HUES6 (cell line): ENCODE measurements around the gene HID1.

Source experiments
- H3K27ac ChIP-seq: 2 replicates; pipeline ENCODE4 v1.7.0; 2013; ENCODE audit warnings: low read depth, mild to moderate bottlenecking, low read length, inconsistent platforms
- H3K27me3 ChIP-seq: 2 replicates; pipeline ENCODE4 v1.6.1; 2013; ENCODE audit warnings: low read length; ENCODE audit not compliant: control insufficient read depth, insufficient read depth
- H3K36me3 ChIP-seq: 2 replicates; pipeline ENCODE4 v1.6.1; 2013; ENCODE audit warnings: low read length; ENCODE audit not compliant: control insufficient read depth, insufficient read depth
- H3K4me1 ChIP-seq: 2 replicates; pipeline ENCODE4 v1.6.1; 2013; ENCODE audit warnings: low read length; ENCODE audit not compliant: control insufficient read depth, insufficient read depth
- H3K4me3 ChIP-seq: 2 replicates; pipeline ENCODE4 v1.5.1; 2013; ENCODE audit warnings: low read depth, low read length
- H3K9ac ChIP-seq: one replicate; pipeline ENCODE4 v1.6.1; 2013; ENCODE audit warnings: mild to moderate bottlenecking, low read length
- H3K9me3 ChIP-seq: 2 replicates; pipeline ENCODE4 v1.6.1; 2013; ENCODE audit warnings: low read depth, low read length; ENCODE audit not compliant: control insufficient read depth, insufficient read depth

The HID1 gene

GRCh38 chr17:74928786-74929185, 43.8 kb downstream of the HID1 start:
- H3K4me3 ChIP-seq, result no peak overlapping the region
- no peak overlapping the region for H3K27ac ChIP-seq
- H3K27me3 ChIP-seq, result peaks cover 92% of the 10 kb centered on the region
- no peak overlapping the region for H3K9ac ChIP-seq
- no peaks in the 10 kb centered on the region for H3K36me3 ChIP-seq
- peaks cover 8% of the 10 kb centered on the region; the same call in 1 of the 2 replicates for H3K4me1 ChIP-seq
- H3K9me3 ChIP-seq, result no peaks in the 10 kb centered on the region

- H3K9me3 ChIP-seq, result no peaks in the 10 kb centered on the region
- H3K27me3 ChIP-seq, result peaks cover 94% of the 10 kb centered on the region
- H3K27ac ChIP-seq, result no peak overlapping the region
- H3K9ac ChIP-seq, result no peak overlapping the region
- no peaks in the 10 kb centered on the region for H3K36me3 ChIP-seq
- peaks cover 22% of the 10 kb centered on the region; the same call in 1 of the 2 replicates for H3K4me1 ChIP-seq
- no peak overlapping the region for H3K4me3 ChIP-seq
Measured at GRCh38 chr17:74925242-74925641, 47.3 kb downstream of the HID1 start.

GRCh38 chr17:74924250-74924948, 48.2 kb downstream of the HID1 start, which contains the start of gene OTOP2:
OTOP2 (plus strand) TSS chr17:74924273; CDS start chr17:74924633, 360 bp downstream.
- no peaks in the 10 kb centered on the region for H3K9me3 ChIP-seq
- peaks cover 90% of the 10 kb centered on the region for H3K27me3 ChIP-seq
- H3K4me3 ChIP-seq, result peak within 1 kb of the TSS; percentile 59
- H3K27ac ChIP-seq, result no peak within 1 kb of the TSS
- H3K4me1 ChIP-seq, result peaks cover 24% of the 10 kb centered on the region; the same call in 1 of the 2 replicates
- H3K9ac ChIP-seq, result no peak within 1 kb of the TSS
- H3K36me3 ChIP-seq, result no peaks in the 10 kb centered on the region

- no peak overlapping the region for H3K9ac ChIP-seq
- no peaks in the 10 kb centered on the region for H3K36me3 ChIP-seq
- H3K27me3 ChIP-seq, result peaks cover 84% of the 10 kb centered on the region
- peak overlapping the region; percentile 59 for H3K4me3 ChIP-seq
- H3K4me1 ChIP-seq, result peaks cover 24% of the 10 kb centered on the region; the same call in 1 of the 2 replicates
- H3K9me3 ChIP-seq, result no peaks in the 10 kb centered on the region
- H3K27ac ChIP-seq, result no peak overlapping the region
Measured at GRCh38 chr17:74923538-74924249, 48.9 kb downstream of the HID1 start.

- Histone ChIP-seq H3K4me3 (peak within 1 kb of the TSS; percentile 59), H3K36me3 (no peaks in the 10 kb centered on the region), H3K9me3 (no peaks in the 10 kb centered on the region), H3K27ac (no peak within 1 kb of the TSS), H3K4me1 (peaks cover 24% of the 10 kb centered on the region; the same call in 1 of the 2 replicates), H3K27me3 (peaks cover 79% of the 10 kb centered on the region), H3K9ac (no peak within 1 kb of the TSS)
Measured at GRCh38 chr17:74922694-74923537, 49.6 kb downstream of the HID1 start, which contains the start of gene USH1G. USH1G (minus strand) TSS chr17:74923255; CDS start chr17:74923073, 182 bp downstream.

GRCh38 chr17:74922172-74922571, 50.4 kb downstream of the HID1 start:
- Histone ChIP-seq H3K36me3 (no peaks in the 10 kb centered on the region), H3K4me3 (no peak overlapping the region), H3K9me3 (no peaks in the 10 kb centered on the region), H3K27ac (no peak overlapping the region), H3K4me1 (peaks cover 24% of the 10 kb centered on the region; the same call in 1 of the 2 replicates), H3K27me3 (peaks cover 72% of the 10 kb centered on the region), H3K9ac (no peak overlapping the region)

GRCh38 chr17:74921769-74922168, 50.8 kb downstream of the HID1 start:
- H3K36me3 ChIP-seq, result no peaks in the 10 kb centered on the region

GRCh38 chr17:74921026-74921681, 51.4 kb downstream of the HID1 start:
- Histone ChIP-seq H3K27ac (no peak overlapping the region), H3K36me3 (no peaks in the 10 kb centered on the region), H3K4me1 (peaks cover 24% of the 10 kb centered on the region; the same call in 1 of the 2 replicates), H3K27me3 (peaks cover 62% of the 10 kb centered on the region), H3K4me3 (no peak overlapping the region), H3K9ac (no peak overlapping the region), H3K9me3 (no peaks in the 10 kb centered on the region)

More at GRCh38 chr17:74921769-74922168, 50.8 kb downstream of the HID1 start:
- H3K4me3 ChIP-seq, result no peak overlapping the region
- peaks cover 68% of the 10 kb centered on the region for H3K27me3 ChIP-seq
- H3K9me3 ChIP-seq, result no peaks in the 10 kb centered on the region
- H3K9ac ChIP-seq, result no peak overlapping the region
- no peak overlapping the region for H3K27ac ChIP-seq
- peaks cover 24% of the 10 kb centered on the region; the same call in 1 of the 2 replicates for H3K4me1 ChIP-seq

GRCh38 chr17:74920642-74921025, 51.9 kb downstream of the HID1 start:
- Histone ChIP-seq H3K4me3 (no peak overlapping the region), H3K36me3 (no peaks in the 10 kb centered on the region), H3K4me1 (peaks cover 24% of the 10 kb centered on the region; the same call in 1 of the 2 replicates), H3K9me3 (no peaks in the 10 kb centered on the region), H3K27me3 (peaks cover 57% of the 10 kb centered on the region), H3K9ac (no peak overlapping the region), H3K27ac (no peak overlapping the region)

- Histone ChIP-seq H3K4me1 (peaks cover 24% of the 10 kb centered on the region; the same call in 1 of the 2 replicates), H3K4me3 (no peak overlapping the region), H3K36me3 (no peaks in the 10 kb centered on the region), H3K9ac (no peak overlapping the region), H3K27me3 (peaks cover 53% of the 10 kb centered on the region), H3K27ac (no peak overlapping the region), H3K9me3 (no peaks in the 10 kb centered on the region)
Measured at GRCh38 chr17:74920306-74920620, 52.3 kb downstream of the HID1 start.
